GM23338 (cell line): ENCODE data around the gene HOXC4. TPM values are rescaled to one million over a fixed set of nuclear protein-coding genes. Genes with fewer than 3 reads are reported as not detected.

Experiments
- ATAC-seq: fragments of 200-7000 bp; cut with Tn5 transposase; 3 replicates; pipeline ENCODE4 v1.9.1; 2020
- DNase-seq: peaks from one replicate; pipeline ENCODE4 v3.0.0-alpha.2; 2015; ENCODE audit warnings: low spot score
- H2AFZ ChIP-seq: fragments of 200-600 bp; sonication (generic); 2 replicates; pipeline ENCODE4 v1.8.0; 2016; ENCODE audit warnings: antibody characterized with exemption, mild to moderate bottlenecking, moderate library complexity
- H3F3A ChIP-seq: fragments of 200-600 bp; sonication (generic); replicated peaks from 2 replicates; pipeline ENCODE4 v1.8.0; 2017; ENCODE audit warnings: antibody characterized with exemption, mixed run types, low read depth
- H3K27ac ChIP-seq: fragments of 200-600 bp; sonication (generic); 2 replicates; pipeline ENCODE4 v1.6.1; 2016; ENCODE audit warnings: low read depth
- H3K27me3 ChIP-seq: fragments of 200-600 bp; sonication (generic); 2 replicates; pipeline ENCODE4 v1.8.0; 2016; ENCODE audit warnings: mild to moderate bottlenecking, mixed run types, moderate library complexity; ENCODE audit not compliant: insufficient read depth
- H3K36me3 ChIP-seq: fragments of 200-600 bp; sonication (generic); 2 replicates; pipeline ENCODE4 v1.8.0; 2016; ENCODE audit warnings: mild to moderate bottlenecking; ENCODE audit not compliant: insufficient read depth
- H3K4me1 ChIP-seq: fragments of 200-600 bp; sonication (generic); 2 replicates; pipeline ENCODE4 v1.8.0; 2016; ENCODE audit warnings: mild to moderate bottlenecking, moderate library complexity; ENCODE audit not compliant: insufficient read depth
- H3K4me2 ChIP-seq: fragments of 200-600 bp; sonication (generic); 2 replicates; pipeline ENCODE4 v1.7.1; 2017; ENCODE audit warnings: mixed run types
- H3K4me3 ChIP-seq: fragments of 200-600 bp; sonication (generic); 2 replicates; pipeline ENCODE4 v1.6.1; 2016; ENCODE audit warnings: mixed run types
- H3K79me2 ChIP-seq: fragments of 200-600 bp; sonication (generic); replicated peaks from 2 replicates; pipeline ENCODE4 v1.8.0; 2017; ENCODE audit warnings: mild to moderate bottlenecking; ENCODE audit not compliant: insufficient read depth
- H3K9me2 ChIP-seq: fragments of 200-600 bp; sonication (generic); 2 replicates; pipeline ENCODE4 v1.8.0; 2017; ENCODE audit not compliant: insufficient read depth
- H4K20me1 ChIP-seq: fragments of 200-600 bp; sonication (generic); replicated peaks from 2 replicates; pipeline ENCODE4 v1.8.0; 2017; ENCODE audit warnings: mild to moderate bottlenecking; ENCODE audit not compliant: insufficient read depth
- H3K27ac Mint-ChIP-seq: 2 replicates; pipeline ENCODE4 v1.8.0; 2020; ENCODE audit warnings: inconsistent platforms, mild to moderate bottlenecking, moderate library complexity, mixed read lengths
- H3K27me3 Mint-ChIP-seq: 3 replicates; pipeline ENCODE4 v1.8.0; 2022; ENCODE audit warnings: low read depth, mild to moderate bottlenecking, moderate library complexity, mixed read lengths, inconsistent platforms; ENCODE audit not compliant: insufficient read depth, poor library complexity
- H3K36me3 Mint-ChIP-seq: 3 replicates; pipeline ENCODE4 v1.8.0; 2021; ENCODE audit warnings: low read depth, mild to moderate bottlenecking, inconsistent platforms, moderate library complexity, mixed read lengths
- H3K4me1 Mint-ChIP-seq: 3 replicates; pipeline ENCODE4 v1.8.0; 2020; ENCODE audit warnings: mild to moderate bottlenecking, inconsistent platforms, mixed read lengths
- H3K4me3 Mint-ChIP-seq: 3 replicates; pipeline ENCODE4 v1.8.0; 2021; ENCODE audit warnings: moderate library complexity, mild to moderate bottlenecking, inconsistent platforms, mixed read lengths
- H3K9me3 Mint-ChIP-seq: 3 replicates; pipeline ENCODE4 v1.8.0; 2020; ENCODE audit warnings: moderate library complexity, mild to moderate bottlenecking, inconsistent platforms, mixed read lengths
- EZH2 ChIP-seq: fragments of 200-600 bp; sonication (generic); IDR thresholded peaks from one replicate; pipeline ENCODE4 v1.8.0; 2017; ENCODE audit warnings: antibody characterized with exemption, mild to moderate bottlenecking, low read depth; ENCODE audit not compliant: unreplicated experiment
- REST ChIP-seq: IDR thresholded peaks from one replicate; pipeline ENCODE4 v1.6.1; 2018; ENCODE audit warnings: antibody characterized with exemption; ENCODE audit not compliant: unreplicated experiment
- ZNF462 ChIP-seq: fragments of 250-450 bp; sonication (Bioruptor Pico); IDR thresholded peaks from 2 replicates; pipeline ENCODE4 v1.5.0; 2020; ENCODE audit warnings: mild to moderate bottlenecking, moderate library complexity
- polyA plus RNA-seq: library from polyadenylated mRNA; unstranded; fragments of >200 nt; fragmentation: Nextera tagmentation; extraction: Ambion mirVana; gene quantifications from 2 replicates; pipeline ENCODE4 v1.2.1, GENCODE V29; 2016
- total RNA-seq: library from RNA; depleted of rRNA; stranded (reverse); fragments of >200 nt; shearing (Covaris generic); gene quantifications from 2 replicates; pipeline ENCODE4 v1.2.3, GENCODE V29; 2014

Gene HOXC4
- total and polyA plus RNA-seq, 2 experiments from 2014 or later = not detected

GRCh38 chr12:54035568-54036264 is 17.9 kb upstream of the HOXC4 start:
- H4K20me1 ChIP-seq = peaks cover 43% of the 10 kb centered on the region
- no peaks in the 10 kb centered on the region for H3K36me3 ChIP-seq
- Mint-ChIP-seq H3K4me3 (no peak overlapping the region), H3K36me3 (no peaks in the 10 kb centered on the region; the same call in 2 of the 3 replicates), H3K4me1 (peaks cover 15% of the 10 kb centered on the region), H3K27me3 (peaks cover 97% of the 10 kb centered on the region), H3K27ac (no peak overlapping the region), H3K9me3 (peaks cover 10% of the 10 kb centered on the region)
- H3K4me1 ChIP-seq = peaks cover 21% of the 10 kb centered on the region; the same call in 1 of the 2 replicates
- no peak overlapping the region for H3K4me2 ChIP-seq
- H3K27ac ChIP-seq = no peak overlapping the region
- ATAC-seq = no peak
- no peak for TF ChIP-seq REST
- TF ChIP-seq EZH2 = peak; percentile 60
- H3K27me3 ChIP-seq = peaks cover 100% of the 10 kb centered on the region
- H3K4me3 ChIP-seq = no peak overlapping the region
- H3K79me2 ChIP-seq = no peaks in the 10 kb centered on the region
- no peaks in the 10 kb centered on the region for H3K9me2 ChIP-seq
- DNase-seq = peak; percentile 4
- H2AFZ ChIP-seq = no peak overlapping the region
- peaks cover 27% of the 10 kb centered on the region; the same call in 1 of the 2 replicates for H3F3A ChIP-seq

GRCh38 chr12:54036620-54037359 is 16.8 kb upstream of the HOXC4 start:
- peak; percentile 38 for DNase-seq
- H3K79me2 ChIP-seq = no peaks in the 10 kb centered on the region
- H3K27ac ChIP-seq = no peak overlapping the region
- H2AFZ ChIP-seq = no peak overlapping the region
- peaks cover 21% of the 10 kb centered on the region; the same call in 1 of the 2 replicates for H3F3A ChIP-seq
- H3K4me3 ChIP-seq = no peak overlapping the region
- H3K9me2 ChIP-seq = no peaks in the 10 kb centered on the region
- Mint-ChIP-seq H3K36me3 (no peaks in the 10 kb centered on the region; the same call in 2 of the 3 replicates), H3K27me3 (peaks cover 97% of the 10 kb centered on the region), H3K27ac (no peak overlapping the region), H3K4me3 (no peak overlapping the region), H3K9me3 (peaks cover 7% of the 10 kb centered on the region; the same call in 2 of the 3 replicates), H3K4me1 (peaks cover 15% of the 10 kb centered on the region)
- no peaks in the 10 kb centered on the region for H3K36me3 ChIP-seq
- H4K20me1 ChIP-seq = peaks cover 43% of the 10 kb centered on the region
- no peak overlapping the region for H3K4me2 ChIP-seq
- TF ChIP-seq ZNF462 (CRISPR knock-in tag) = no peak
- peak; percentile 78 for TF ChIP-seq EZH2
- H3K27me3 ChIP-seq = peaks cover 100% of the 10 kb centered on the region
- peak; percentile 3; the same call in 2 of the 3 replicates for ATAC-seq
- H3K4me1 ChIP-seq = peaks cover 21% of the 10 kb centered on the region; the same call in 1 of the 2 replicates
